Activated naive CD4-positive, alpha-beta T cell treated with anti-CD3 and anti-CD28 coated beads, Interleukin-2, amount 10 ng/mL, durations not matched to agents 7 days and 5 days (primary cell): Measurements from ENCODE around the gene CAMK2A.
A peak's percentile ranks its signal among the peaks of the same experiment; 100 is the strongest.

Experiments used
- CTCF ChIA-PET: fragments of 350-600 bp; sonication (Branson Sonifier 250); formaldehyde crosslinking; loops from one replicate; lab custom pipeline; 2021; ENCODE audit warnings: antibody characterized with exemption; lab: Charles Lee
- DNase-seq: peaks from one replicate; pipeline ENCODE4 v3.0.0-alpha.2; 2020
- H3K27ac Mint-ChIP-seq: one replicate; pipeline ENCODE4 v1.8.0; 2021; ENCODE audit warnings: mild to moderate bottlenecking, moderate library complexity, mixed read lengths
- H3K27me3 Mint-ChIP-seq: one replicate; pipeline ENCODE4 v1.8.0; 2021; ENCODE audit warnings: mild to moderate bottlenecking, mixed read lengths
- H3K36me3 Mint-ChIP-seq: one replicate; pipeline ENCODE4 v1.8.0; 2021; ENCODE audit warnings: mixed read lengths
- H3K4me1 Mint-ChIP-seq: one replicate; pipeline ENCODE4 v1.8.0; 2021; ENCODE audit warnings: mixed read lengths
- H3K4me3 Mint-ChIP-seq: one replicate; pipeline ENCODE4 v1.8.0; 2021; ENCODE audit warnings: mild to moderate bottlenecking, moderate library complexity, mixed read lengths
- H3K9me3 Mint-ChIP-seq: one replicate; pipeline ENCODE4 v1.8.0; 2021; ENCODE audit warnings: mixed read lengths

The CAMK2A gene

GRCh38 chr5:150289551-150290390 lies at the start of gene CAMK2A:
Gene CAMK2A (minus strand): TSS chr5:150289773. CDS start chr5:150289625, 148 bp downstream.
- no peaks in the 10 kb centered on the region for H3K9me3 Mint-ChIP-seq
- CTCF ChIA-PET, result no interaction called here
- H3K4me3 Mint-ChIP-seq, result no peak within 1 kb of the TSS
- DNase-seq, result no peak
- no peaks in the 10 kb centered on the region for H3K4me1 Mint-ChIP-seq
- H3K36me3 Mint-ChIP-seq, result no peaks in the 10 kb centered on the region
- peak within 1 kb of the TSS; percentile 43 for H3K27ac Mint-ChIP-seq
- H3K27me3 Mint-ChIP-seq, result peaks cover 28% of the 10 kb centered on the region

GRCh38 chr5:150339165-150339564 lies 49.6 kb upstream of the CAMK2A start:
- Mint-ChIP-seq H3K27me3 (peaks cover 15% of the 10 kb centered on the region), H3K4me1 (peaks cover 13% of the 10 kb centered on the region), H3K27ac (no peak overlapping the region), H3K36me3 (no peaks in the 10 kb centered on the region), H3K9me3 (no peaks in the 10 kb centered on the region), H3K4me3 (no peak overlapping the region)
- CTCF ChIA-PET, result interaction anchor here (2.3 kb wide), 1 partner anchor 11 kb away, joined by 7 read pairs; no protein-coding TSS in a partner anchor
- DNase-seq, result no peak

- H3K9me3 Mint-ChIP-seq, result no peaks in the 10 kb centered on the region
These were observed 49.0 kb upstream of the CAMK2A start for GRCh38 chr5:150338546-150338945.

GRCh38 chr5:150335778-150336177 lies 46.2 kb upstream of the CAMK2A start:
- no peak overlapping the region for H3K4me3 Mint-ChIP-seq
- no peak for DNase-seq
- peaks cover 18% of the 10 kb centered on the region for H3K27me3 Mint-ChIP-seq
- no peaks in the 10 kb centered on the region for H3K9me3 Mint-ChIP-seq
- no peak overlapping the region for H3K27ac Mint-ChIP-seq
- no peaks in the 10 kb centered on the region for H3K36me3 Mint-ChIP-seq
- CTCF ChIA-PET, result no interaction called here
- peaks cover under 1% of the 10 kb centered on the region for H3K4me1 Mint-ChIP-seq

More at GRCh38 chr5:150338546-150338945, 49.0 kb upstream of the CAMK2A start:
- CTCF ChIA-PET, result interaction anchor here (2.3 kb wide), 1 partner anchor 12 kb away, joined by 7 read pairs; no protein-coding TSS in a partner anchor
- Mint-ChIP-seq H3K36me3 (no peaks in the 10 kb centered on the region), H3K27ac (no peak overlapping the region), H3K27me3 (peaks cover 13% of the 10 kb centered on the region), H3K4me3 (no peak overlapping the region), H3K4me1 (peaks cover 13% of the 10 kb centered on the region)
- no peak for DNase-seq

GRCh38 chr5:150333400-150333799 lies 43.8 kb upstream of the CAMK2A start:
- DNase-seq, result no peak
- no peaks in the 10 kb centered on the region for H3K36me3 Mint-ChIP-seq
- H3K4me1 Mint-ChIP-seq, result no peaks in the 10 kb centered on the region
- no peak overlapping the region for H3K27ac Mint-ChIP-seq
- no peak overlapping the region for H3K4me3 Mint-ChIP-seq
- CTCF ChIA-PET, result no interaction called here
- no peaks in the 10 kb centered on the region for H3K9me3 Mint-ChIP-seq
- peaks cover 34% of the 10 kb centered on the region for H3K27me3 Mint-ChIP-seq

- Mint-ChIP-seq H3K9me3 (no peaks in the 10 kb centered on the region), H3K27ac (no peak overlapping the region), H3K4me3 (no peak overlapping the region), H3K36me3 (no peaks in the 10 kb centered on the region), H3K4me1 (no peaks in the 10 kb centered on the region), H3K27me3 (peaks cover 45% of the 10 kb centered on the region)
- CTCF ChIA-PET, result interaction anchor here (1.1 kb wide), 1 partner anchor 13 kb away, joined by 3 read pairs; no protein-coding TSS in a partner anchor
- no peak for DNase-seq
These were observed 40.6 kb upstream of the CAMK2A start for GRCh38 chr5:150329881-150330876.

- CTCF ChIA-PET, result interaction anchor here (1.1 kb wide), 1 partner anchor 15 kb away, joined by 3 read pairs; no protein-coding TSS in a partner anchor
- Mint-ChIP-seq H3K4me3 (no peak overlapping the region), H3K27me3 (peaks cover 42% of the 10 kb centered on the region), H3K36me3 (no peaks in the 10 kb centered on the region), H3K27ac (no peak overlapping the region), H3K9me3 (no peaks in the 10 kb centered on the region), H3K4me1 (no peaks in the 10 kb centered on the region)
- DNase-seq, result no peak
These were observed 39.5 kb upstream of the CAMK2A start for GRCh38 chr5:150329038-150329437.

GRCh38 chr5:150328515-150328914 lies 38.9 kb upstream of the CAMK2A start:
- no peaks in the 10 kb centered on the region for H3K36me3 Mint-ChIP-seq
- H3K9me3 Mint-ChIP-seq, result no peaks in the 10 kb centered on the region
- CTCF ChIA-PET, result interaction anchor here (0.8 kb wide), 1 partner anchor 53 kb away, joined by 3 read pairs; no protein-coding TSS in a partner anchor
- no peak overlapping the region for H3K4me3 Mint-ChIP-seq
- no peak overlapping the region for H3K27ac Mint-ChIP-seq
- DNase-seq, result no peak
- no peaks in the 10 kb centered on the region for H3K4me1 Mint-ChIP-seq
- peaks cover 39% of the 10 kb centered on the region for H3K27me3 Mint-ChIP-seq

GRCh38 chr5:150327139-150327538 lies 37.6 kb upstream of the CAMK2A start:
- Mint-ChIP-seq H3K4me1 (no peaks in the 10 kb centered on the region), H3K27ac (no peak overlapping the region), H3K4me3 (no peak overlapping the region), H3K9me3 (no peaks in the 10 kb centered on the region), H3K27me3 (peaks cover 34% of the 10 kb centered on the region), H3K36me3 (no peaks in the 10 kb centered on the region)
- CTCF ChIA-PET, result no interaction called here
- DNase-seq, result no peak

GRCh38 chr5:150326707-150327106 lies 37.1 kb upstream of the CAMK2A start:
- no peak for DNase-seq
- H3K4me3 Mint-ChIP-seq, result no peak overlapping the region
- H3K27ac Mint-ChIP-seq, result no peak overlapping the region
- no peaks in the 10 kb centered on the region for H3K9me3 Mint-ChIP-seq
- H3K27me3 Mint-ChIP-seq, result peaks cover 34% of the 10 kb centered on the region
- CTCF ChIA-PET, result no interaction called here
- peaks cover 2% of the 10 kb centered on the region for H3K4me1 Mint-ChIP-seq
- H3K36me3 Mint-ChIP-seq, result no peaks in the 10 kb centered on the region

GRCh38 chr5:150325426-150325825 lies 35.9 kb upstream of the CAMK2A start:
- Mint-ChIP-seq H3K4me1 (peaks cover 2% of the 10 kb centered on the region), H3K27ac (no peak overlapping the region), H3K27me3 (peaks cover 31% of the 10 kb centered on the region), H3K4me3 (no peak overlapping the region), H3K9me3 (no peaks in the 10 kb centered on the region), H3K36me3 (no peaks in the 10 kb centered on the region)
- CTCF ChIA-PET, result no interaction called here
- no peak for DNase-seq

GRCh38 chr5:150323819-150324218 lies 34.2 kb upstream of the CAMK2A start:
- no peak for DNase-seq
- Mint-ChIP-seq H3K9me3 (no peaks in the 10 kb centered on the region), H3K4me3 (no peak overlapping the region), H3K4me1 (peaks cover 2% of the 10 kb centered on the region), H3K36me3 (no peaks in the 10 kb centered on the region), H3K27me3 (peaks cover 20% of the 10 kb centered on the region), H3K27ac (no peak overlapping the region)
- CTCF ChIA-PET, result no interaction called here

GRCh38 chr5:150323092-150323491 lies 33.5 kb upstream of the CAMK2A start:
- no peak for DNase-seq
- no peak overlapping the region for H3K4me3 Mint-ChIP-seq
- no peak overlapping the region for H3K27ac Mint-ChIP-seq
- no peaks in the 10 kb centered on the region for H3K36me3 Mint-ChIP-seq
- CTCF ChIA-PET, result no interaction called here
- no peaks in the 10 kb centered on the region for H3K9me3 Mint-ChIP-seq
- H3K4me1 Mint-ChIP-seq, result peaks cover 2% of the 10 kb centered on the region
- peaks cover 18% of the 10 kb centered on the region for H3K27me3 Mint-ChIP-seq

GRCh38 chr5:150322202-150322601 lies 32.6 kb upstream of the CAMK2A start:
- Mint-ChIP-seq H3K27me3 (peaks cover 14% of the 10 kb centered on the region), H3K9me3 (no peaks in the 10 kb centered on the region), H3K4me1 (peaks cover 2% of the 10 kb centered on the region), H3K27ac (no peak overlapping the region), H3K36me3 (no peaks in the 10 kb centered on the region), H3K4me3 (no peak overlapping the region)
- DNase-seq, result no peak
- CTCF ChIA-PET, result no interaction called here
